Erythroblast (primary cell): ENCODE results near the gene FKBP7.

ENCODE experiments used
- GATA1 ChIP-seq: IDR thresholded peaks from 2 replicates; pipeline ENCODE4 v1.6.1; 2011; ENCODE audit warnings: low read depth, mild to moderate bottlenecking, control low read depth, low read length, moderate library complexity
- POLR2A ChIP-seq: IDR thresholded peaks from 2 replicates; pipeline ENCODE4 v1.6.1; 2011; ENCODE audit warnings: mild to moderate bottlenecking, low read length

DNA sequence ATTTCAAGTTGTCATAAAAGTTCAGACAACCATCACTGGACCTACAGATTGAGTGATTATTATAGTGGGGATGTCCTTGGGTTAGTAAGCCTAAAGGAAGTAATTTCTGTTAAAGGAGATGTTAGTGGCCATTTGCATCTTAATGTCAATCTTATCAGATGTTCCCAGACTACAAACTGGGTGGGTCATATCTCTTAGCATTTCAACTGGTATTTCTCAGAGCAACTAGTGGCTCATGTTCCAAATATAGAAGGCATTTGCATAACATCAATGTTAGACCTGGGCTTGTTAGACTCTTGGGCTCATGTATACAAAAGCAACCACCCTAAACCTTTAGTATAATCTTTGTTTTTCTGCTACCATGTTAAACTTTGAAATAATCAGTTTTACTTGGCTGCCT, 19.7 kb upstream of the FKBP7 start:
- TF ChIP-seq POLR2A (no peak), GATA1 (no peak)
